ENCODE measurements around the gene DDR1.
"Not testable (repeated sequence)": the region's sequence is repeated elsewhere in the genome, so short reads cannot be mapped to it uniquely, and the experiment has no call there.

Gene DDR1

DNA sequence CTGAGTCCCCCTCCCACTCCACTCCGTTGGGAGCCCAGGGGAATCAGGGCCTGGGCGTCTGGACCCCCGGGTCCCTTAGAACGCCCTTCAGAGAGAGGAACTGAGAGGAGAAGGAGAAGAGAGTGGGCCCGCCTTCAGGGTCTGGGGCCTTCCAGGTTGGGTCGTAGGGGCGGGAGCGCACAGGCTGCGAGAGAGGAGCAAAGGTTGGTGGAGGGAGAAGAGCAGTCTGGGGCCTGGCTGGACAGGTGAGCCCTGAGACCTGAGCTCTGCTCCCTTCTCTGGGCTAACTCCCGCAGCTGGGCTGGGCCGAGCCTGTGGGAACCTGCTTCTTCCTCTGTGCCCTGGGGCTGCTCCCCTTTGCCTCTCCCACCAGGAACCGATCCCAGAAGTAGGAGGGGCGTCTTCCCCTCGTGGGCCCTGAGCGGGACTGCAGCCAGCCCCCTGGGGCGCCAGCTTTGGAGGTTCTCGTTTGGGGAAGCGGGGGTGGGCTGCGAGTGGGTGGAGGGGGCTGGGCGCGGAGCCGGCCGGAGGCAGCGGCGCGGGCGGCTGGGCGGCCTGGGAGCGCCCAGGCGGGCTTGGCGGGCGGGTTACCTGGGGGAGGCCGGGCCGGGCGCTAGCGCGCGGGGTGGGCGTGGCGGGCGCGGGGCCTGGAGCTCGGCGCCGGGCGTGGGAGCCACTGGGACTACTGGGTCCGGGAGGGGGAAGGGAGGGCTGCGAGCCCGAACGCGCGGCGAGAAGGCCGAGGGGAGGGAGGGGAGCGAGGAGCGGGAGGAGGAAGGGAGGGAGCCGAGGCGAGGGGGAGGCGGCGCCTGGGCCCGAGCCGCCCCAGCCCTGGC, at the start of gene DDR1:
TSS of gene DDR1 (plus strand) at position 835 of the 836 bp plus-strand sequence. CDS start 4,211 bp downstream, outside the sequence.
- peak; percentile 7 to 30 for DNase-seq

DNA sequence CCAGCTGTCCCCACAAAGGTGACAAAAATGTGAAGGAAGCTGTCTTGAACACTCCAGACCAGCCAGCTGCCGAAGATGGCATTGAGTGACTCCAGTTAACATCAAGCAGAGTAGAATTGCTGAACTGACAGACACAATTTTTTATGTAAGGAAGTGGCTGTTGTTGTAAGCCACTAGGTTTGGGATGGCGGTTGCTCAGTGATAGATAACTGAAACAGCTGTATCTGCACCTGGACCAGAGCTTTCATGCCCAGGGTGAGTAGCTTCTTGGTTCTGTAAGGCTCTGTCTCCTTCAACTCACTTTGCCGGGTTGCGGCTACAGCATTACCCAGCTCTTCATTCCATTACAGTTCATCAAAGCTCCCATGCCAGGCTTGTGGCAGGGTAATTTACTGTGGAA, 49.7 kb upstream of the DDR1 start:
- no peak for DNase-seq

DNA sequence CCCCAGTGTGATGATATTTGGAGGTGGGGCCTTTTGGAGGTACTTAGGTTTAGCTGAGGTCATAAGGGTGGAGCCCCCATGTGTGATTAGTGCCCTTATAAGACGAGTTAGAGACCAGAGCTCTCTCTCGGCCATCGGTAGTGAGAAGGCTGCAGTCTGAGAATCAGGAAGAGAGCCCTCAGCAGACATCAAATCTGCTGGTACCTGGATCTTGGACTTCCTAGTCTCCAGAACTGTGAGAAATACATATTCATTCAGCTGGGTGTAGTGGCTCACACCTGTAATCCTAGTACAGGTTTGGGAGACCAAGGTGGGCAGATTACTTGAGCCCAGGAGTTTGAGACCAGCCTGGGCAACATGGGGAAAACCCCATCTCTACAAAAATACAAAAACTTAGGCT, 48.7 kb upstream of the DDR1 start:
- DNase-seq = no peak

DNA sequence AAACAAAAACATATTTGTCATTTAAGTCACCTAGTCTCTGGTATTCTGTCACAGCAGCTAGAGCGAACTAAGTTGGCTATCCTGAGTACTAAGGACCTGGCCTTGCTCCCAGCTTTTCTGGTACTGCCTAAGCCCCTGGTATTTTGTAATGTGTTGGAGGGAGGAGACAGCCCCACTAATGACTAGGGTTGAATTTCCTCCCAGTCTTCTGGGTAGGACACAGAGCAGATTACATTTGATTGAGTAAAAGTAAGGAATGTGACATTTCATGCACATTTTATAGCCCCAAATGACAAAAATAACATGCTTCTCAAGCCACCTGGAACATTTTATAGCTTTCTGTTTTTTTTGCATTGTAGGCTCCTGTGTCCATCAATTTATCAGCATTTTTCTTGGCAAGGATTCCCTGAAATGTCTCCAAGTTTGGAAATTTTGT, 47.9 kb upstream of the DDR1 start:
- DNase-seq = no peak

DNA sequence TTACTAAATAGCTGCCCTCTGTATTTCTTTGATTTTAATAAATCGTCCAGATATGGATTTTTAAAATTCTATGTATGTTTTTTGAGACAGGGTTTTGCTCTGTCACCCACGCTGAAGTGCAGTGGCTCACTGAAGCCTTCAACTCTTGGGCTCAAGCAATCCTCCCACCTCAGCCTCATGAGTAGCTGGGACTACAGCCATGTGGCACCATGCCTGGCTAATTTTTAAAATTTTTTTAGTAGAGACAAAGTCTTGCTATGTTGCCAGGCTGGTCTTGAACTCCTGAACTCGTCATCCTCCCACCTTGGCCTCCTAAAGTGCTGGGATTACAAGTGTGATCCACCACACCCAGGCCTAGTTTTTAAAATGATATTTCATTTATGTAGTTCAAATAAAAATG, 47.4 kb upstream of the DDR1 start:
- no peak for DNase-seq

DNA sequence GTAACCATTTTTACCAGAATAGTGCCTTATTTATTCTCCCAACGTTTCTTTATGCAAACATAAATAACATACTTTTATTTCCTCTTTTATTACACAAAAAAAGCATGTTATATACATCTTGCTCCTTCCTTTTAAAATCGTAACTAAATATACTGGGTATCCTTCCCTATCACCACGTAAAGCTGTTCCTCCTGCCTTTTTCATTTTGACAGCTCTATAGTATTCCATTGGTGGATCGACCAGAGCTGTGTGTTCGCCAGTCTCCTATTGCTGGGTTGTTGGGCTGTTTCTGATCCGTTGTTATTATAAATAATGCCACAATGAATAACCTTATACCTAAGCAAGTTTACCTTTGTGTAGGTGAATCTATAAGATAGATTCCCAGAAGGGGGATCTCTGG, 46.9 kb upstream of the DDR1 start:
- no peak for DNase-seq

DNA sequence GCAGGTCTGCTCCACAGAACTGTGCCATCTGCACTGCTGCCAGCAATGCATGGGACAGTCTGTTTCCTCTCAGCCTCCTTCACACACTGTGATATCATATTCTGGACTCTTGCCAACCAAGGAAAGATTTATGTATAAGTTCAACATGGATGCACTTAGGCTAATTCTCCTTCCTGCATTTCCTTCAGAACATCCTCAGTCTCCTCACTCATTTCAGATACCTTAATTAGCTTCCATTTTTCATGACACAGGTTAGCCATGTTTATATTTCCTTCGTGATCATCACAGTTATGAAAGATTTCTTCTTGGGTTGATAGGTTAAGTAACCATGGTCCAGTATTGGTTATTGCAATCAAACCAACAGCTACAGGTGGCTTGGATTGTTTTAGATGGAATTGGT, 46.4 kb upstream of the DDR1 start:
- DNase-seq = no peak

DNA sequence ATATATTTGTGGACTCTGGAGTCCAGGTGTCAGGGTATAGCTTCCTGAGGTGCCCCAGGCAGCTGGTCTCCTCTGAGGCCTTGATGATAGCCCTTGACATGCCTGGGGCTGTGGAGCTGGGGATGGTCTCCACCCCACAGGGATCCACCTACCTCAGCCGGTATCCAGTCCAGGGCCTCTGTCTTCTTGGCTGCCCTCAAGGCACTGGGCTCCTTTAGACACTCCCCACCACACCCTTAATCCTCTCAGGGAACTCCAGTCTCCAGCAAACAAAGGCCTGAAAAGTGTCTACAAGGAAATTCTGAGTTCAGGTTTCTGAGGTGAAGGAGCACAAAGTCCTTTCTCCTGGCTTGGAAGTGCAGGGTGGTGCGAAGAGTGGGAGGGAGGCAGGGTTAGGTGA, 44.6 kb upstream of the DDR1 start:
- DNase-seq = no peak

DNA sequence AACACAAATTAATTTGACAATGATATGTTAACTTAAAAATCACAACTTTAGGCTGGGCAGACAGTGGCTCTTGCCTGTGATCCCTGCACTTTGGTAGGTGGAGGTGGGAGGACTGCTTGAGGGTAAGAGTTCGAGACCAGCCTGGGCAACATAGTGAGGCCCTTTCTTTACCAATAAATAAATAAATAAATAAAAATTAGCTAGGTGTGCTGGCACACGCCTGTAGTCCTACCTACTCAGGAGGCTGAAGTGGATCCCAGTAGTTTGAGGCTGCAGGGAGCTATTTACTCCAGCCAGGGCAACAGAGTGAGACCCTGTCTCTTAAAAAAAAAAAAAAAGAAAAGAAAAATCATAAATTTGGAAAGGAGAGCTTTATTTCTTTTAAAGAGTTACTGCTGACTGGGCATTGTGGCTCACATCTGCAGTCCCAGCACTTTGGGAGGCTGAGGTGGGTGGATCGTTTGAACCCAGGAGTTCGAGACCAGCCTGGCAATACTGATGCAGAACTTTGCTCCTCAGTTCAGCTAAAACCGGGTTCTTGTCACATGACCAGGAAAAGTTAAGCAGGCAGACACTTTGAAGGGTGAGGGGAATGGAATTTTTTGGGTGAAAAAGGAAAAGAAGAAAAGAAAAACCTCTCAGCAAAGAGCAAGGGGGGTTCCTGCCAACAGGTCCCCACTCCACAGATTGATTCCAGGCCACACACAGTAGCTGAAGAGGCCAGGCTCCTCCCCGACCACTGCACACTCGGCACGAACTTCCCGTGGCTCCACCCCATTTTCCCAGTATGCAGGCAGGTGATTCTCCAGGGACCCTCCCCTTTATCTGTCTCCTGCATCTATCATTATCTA, 44.0 kb upstream of the DDR1 start:
- no peak for DNase-seq

DNA sequence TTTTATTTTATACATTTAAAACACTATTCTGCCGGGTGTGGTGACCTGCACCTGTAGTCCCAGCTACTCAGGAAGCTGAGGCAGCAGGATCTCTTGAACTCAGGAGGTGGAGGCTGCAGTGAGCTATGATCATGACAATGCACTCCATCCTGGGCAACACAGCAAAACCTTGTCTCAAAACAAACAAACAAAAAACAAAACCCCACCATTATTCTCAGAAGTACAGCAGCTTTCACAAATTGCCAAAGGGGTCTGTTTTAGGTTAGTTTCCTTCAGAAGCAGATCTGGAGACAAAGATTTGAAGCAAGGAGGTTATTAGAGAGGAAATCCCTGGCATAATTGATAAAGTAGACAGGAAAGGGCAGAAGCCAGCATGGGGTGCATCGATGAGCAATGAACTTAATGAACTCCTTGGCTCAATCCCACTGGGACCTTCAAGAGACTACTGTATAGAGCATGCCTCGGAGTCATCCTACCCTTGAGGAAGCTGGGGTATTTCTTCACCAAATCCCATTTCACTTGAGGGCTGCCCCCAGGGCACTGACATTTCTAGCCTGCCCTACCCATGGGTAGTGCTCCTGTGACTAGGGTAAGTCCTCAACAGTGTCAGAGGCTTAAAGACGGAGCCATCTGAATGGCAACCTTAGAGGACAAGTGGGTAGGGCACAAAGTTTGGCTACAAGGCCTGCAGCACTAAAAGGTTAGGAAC, 43.2 kb upstream of the DDR1 start:
- no peak for DNase-seq

DNA sequence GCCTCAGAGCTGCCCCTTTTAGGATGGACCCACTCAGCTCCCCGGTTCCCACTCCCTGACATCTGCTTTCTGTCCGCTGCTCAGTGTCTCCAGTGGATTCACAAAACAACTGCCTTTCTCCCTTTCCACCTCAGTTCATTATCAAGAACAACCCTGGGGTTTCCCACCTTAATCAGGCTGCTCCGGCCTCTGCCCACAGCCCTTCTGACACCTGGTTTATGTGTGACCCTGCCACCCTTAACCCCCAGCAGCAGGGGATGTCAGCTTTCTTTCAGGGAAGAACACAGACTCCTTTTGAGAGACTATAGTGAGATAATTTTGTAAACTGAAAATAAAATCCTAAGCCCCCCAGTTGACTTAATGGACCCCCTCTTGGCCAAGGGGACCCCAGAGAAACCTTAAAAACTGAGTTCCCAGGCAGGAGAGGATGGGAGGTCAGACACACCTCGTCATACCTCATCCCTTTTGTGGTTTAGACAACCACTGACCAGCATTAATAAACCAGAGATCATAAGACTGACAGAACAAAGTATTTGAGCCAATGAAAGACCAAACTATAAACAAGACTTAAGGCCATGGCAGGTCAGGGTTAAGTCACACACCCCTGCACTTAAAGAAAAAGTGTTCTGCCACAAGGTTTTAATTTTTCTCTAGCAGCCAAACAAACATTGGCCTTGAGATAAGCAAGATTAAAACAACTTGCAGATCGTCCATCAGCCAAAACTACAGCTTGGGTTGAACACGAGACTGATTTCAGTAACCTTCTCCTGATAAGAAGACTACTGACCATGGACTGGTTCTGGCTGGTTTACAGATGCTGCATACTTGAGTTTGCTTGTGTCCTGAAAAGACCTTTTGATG, 42.4 kb upstream of the DDR1 start:
- DNase-seq = no peak

DNA sequence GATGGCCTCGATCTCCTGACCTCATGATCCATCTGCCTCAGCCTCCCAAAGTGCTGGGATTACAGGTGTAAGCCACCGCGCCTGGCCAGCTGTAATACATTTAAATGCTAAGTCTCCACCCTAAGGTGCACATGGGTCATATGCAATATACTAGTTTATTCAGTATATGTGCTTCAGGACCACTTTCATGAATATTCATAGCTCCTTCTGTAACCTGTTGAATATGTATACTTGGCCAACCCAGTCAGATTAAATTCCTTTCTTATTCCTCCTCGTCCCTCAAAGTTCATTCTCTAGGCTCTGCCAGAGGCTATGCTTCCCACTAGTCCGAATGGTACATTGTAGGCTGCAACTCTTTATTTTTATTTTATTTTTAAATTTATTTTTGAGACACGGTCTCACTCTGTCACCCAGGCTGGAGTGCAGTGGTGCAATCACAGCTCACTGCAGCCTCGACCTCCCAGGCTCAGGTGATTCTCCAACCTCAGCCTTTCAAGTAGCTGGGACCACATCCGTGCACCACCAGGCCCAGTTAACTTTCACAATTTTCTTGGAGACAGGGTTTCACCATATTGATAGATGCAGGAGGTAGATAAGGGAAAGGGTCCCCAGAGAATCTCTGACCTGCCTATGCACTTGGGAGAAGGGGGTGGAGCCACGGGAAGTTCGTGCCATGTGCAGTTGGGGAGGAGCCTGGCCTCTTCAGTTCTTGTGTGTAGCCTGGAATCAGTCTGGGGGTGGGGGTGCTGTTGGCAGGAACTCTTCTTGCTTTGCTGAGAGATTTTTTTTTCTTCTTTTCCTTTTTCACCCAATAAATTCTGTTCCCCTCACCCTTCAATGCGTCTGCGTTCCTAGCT, 41.3 kb upstream of the DDR1 start:
- DNase-seq = no peak

DNA sequence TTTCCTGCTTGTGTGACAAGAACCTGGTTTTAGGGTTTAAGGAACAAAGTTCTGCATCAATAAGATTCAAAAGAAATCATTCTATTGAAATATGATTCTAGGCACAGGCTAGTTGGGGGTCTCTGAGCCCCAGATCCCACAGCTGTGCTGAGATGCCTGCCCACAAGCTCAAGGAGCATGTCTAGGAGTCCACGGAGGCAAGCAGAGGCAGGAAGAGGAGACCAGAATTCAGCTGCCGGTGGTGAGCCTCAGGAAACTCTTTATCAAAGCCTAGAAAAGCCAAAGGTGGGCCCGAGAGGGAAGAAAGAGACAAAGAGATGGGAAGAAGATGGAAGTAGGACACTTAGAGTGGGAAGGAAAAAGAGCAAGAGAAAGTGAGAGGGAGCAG, 40.7 kb upstream of the DDR1 start:
- DNase-seq = no peak

DNA sequence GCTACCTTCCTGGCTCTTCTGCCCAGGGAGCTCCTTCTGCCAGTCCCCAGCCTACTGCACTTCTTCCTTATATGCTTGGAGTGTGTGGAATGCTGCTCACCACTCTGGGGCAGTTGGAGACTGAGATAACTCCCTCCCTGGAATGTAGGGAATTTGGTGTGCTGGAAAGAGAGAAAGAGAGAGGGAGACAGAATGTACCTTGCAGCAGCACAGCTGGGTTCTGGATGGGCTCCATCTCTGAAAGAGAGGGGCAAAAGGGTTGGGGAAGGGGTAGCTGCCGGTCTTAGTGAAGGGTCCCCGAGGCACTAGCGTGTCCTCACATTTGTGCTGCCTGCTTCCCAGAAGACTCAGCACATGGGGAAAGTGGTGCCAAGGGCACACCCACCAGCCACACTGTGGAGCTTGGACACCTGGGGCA, 40.2 kb upstream of the DDR1 start:
- no peak for DNase-seq

DNA sequence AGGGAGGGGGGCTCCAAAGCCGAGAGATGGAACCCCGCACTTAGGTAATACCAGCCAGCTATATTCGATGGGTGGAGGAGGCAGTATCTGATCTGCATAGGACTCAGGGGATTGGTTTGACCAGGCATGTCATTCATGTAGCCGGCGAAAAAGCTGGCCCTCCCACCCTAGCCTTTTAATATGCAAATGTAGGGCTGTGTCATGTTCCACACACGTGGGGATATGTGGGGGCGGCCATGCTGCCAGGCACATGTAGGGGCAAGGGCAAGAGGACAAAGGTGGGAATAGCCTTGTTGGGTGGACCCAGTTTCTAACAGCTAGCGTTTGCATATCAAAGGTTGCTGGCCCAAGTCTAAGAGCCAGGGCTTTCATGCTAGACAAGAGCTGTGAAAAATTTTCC, 39.1 kb upstream of the DDR1 start:
- no peak for DNase-seq

DNA sequence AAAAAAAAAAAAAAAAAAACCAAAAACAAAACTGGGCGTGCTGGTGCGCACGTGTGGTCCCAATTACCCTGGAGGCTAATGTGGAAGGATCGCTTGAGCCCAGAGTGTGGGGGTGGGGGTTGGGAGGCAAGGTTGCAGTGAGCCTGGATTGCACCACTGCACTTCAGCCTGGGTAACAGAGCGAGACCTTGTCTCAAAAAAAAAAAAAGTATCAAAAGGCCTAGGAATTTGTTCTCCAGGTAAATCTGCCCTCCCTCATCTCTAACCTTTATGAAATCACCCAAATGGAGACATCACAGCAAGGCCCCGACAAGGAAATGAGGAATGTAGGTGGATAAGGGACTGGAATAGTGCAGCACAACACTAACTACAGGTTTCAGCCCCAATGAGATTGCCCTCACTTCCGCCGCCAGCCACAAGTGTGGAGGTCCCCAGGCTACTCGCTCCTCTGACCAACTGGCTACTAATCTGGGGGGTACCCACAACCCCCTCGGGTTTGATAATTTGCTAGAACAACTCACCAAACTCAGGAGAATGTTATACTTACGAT, 36.8 kb upstream of the DDR1 start:
- no peak for DNase-seq

DNA sequence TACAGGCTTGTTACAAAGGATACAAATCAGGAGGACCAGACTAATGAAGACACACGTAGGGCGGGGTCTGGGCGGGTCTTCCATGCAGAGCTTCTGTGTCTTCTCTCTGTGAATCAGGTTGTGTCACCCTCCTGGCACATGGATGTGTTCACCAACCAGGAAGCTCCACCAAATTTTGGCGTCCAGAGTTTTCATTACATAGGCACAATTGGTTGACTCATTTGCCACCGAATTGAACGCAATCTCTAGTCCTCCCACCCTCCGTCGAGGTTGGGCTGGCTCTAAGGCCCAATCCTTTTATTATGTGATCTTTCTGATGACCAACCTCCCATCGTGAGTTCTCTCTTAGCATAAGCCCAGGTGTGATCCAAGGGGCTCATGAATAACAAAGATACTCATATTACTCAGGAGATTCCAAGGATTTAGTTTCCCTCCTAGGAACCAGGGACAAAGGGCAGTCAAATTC, 36.3 kb upstream of the DDR1 start:
- no peak for DNase-seq

DNA sequence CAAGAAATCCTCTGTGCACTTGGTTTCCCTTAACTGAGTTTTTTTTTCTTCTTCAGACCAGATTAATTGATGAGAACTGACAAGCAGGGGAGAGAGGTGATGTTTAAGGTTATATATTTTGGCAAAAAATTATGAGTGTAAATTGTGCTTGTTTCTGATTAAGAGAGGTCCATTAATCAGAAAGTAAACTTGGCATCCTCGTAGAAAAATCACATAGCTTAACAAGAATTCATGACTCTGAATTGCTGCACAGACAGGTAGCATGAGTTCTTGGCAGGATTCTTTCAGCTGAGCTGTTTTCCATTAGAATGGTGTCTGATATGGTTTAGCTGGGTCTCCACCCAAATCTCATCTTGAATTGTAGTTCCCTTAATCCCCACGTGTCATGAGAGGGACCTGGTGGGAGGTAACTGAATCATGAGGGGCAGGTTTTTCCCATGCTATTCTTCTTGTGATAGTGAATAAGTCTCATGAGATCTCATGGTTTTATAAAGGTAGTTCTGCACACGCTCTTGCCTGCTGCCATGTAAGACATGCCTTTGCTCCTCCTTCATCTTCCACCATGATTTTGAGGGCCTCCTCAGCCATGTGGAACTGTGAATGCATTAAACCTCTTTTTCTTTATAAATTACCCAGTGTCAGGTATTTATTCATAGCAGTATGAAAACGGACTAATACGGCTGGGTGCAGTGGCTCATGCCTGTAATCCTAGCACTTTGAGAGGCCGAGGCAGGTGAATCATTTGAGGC, 34.2 kb upstream of the DDR1 start:
- no peak for DNase-seq

DNA sequence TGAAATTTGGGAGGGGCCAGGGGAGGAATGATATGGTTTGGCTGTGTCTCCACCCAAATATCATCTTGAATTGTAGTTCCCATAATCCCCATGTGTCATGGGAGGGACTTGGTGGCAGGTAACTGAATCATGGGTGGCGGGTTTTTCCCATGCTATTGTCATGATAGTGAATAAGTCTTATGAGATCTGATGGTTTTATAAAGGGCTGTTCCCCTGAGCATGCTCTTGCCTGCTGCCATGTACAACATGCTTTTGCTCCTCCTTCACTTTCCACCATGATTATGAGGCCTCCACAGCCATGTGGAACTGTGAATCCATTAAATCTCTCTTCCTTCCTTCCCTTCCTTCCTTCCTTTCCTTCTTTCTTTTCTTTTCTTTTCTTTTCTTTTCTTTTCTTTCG, 31.9 kb upstream of the DDR1 start:
- not testable (repeated sequence) for DNase-seq
